ENCODE results near the gene CHST15. TPM values are rescaled to one million over a fixed set of nuclear protein-coding genes. Genes with fewer than 3 reads are reported as not detected.

Gene CHST15
- total and polyA plus RNA-seq, 2 of the 8 experiments (the other 6 are each of a cell fraction or from before 2014, with no cell fraction given) = 8.8 to 9.1 TPM

GRCh38 chr10:124060148-124060720, 33.2 kb downstream of the CHST15 start (continued):
- no peak for TF ChIP-seq CHD7 (IDR thresholded peaks at IDR 0.05; ENCODE audit: insufficient replicate concordance, low read length)
- no peak for TF ChIP-seq ATF3 (IDR thresholded peaks at IDR 0.05; ENCODE audit: insufficient read depth, low read depth, low read length)
- no peak for TF ChIP-seq YY1 (IDR thresholded peaks at IDR 0.05; ENCODE audit: low read depth, low read length)
- TF ChIP-seq, protein P1, sequence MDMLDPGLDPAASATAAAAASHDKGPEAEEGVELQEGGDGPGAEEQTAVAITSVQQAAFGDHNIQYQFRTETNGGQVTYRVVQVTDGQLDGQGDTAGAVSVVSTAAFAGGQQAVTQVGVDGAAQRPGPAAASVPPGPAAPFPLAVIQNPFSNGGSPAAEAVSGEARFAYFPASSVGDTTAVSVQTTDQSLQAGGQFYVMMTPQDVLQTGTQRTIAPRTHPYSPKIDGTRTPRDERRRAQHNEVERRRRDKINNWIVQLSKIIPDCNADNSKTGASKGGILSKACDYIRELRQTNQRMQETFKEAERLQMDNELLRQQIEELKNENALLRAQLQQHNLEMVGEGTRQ (IDR thresholded peaks at IDR 0.05; ENCODE audit: low read length) = no peak
- TF ChIP-seq SIX5 (IDR thresholded peaks at IDR 0.05; ENCODE audit: low read depth, low read length) = no peak
- no peak for TF ChIP-seq CHD1 (IDR thresholded peaks at IDR 0.05; ENCODE audit: low read depth, low read length)
- no peak for TF ChIP-seq RAD21 (IDR thresholded peaks at IDR 0.05 in 1 of 2, conservative IDR thresholded peaks at IDR 0.05 in 1 of 2; ENCODE audit: low read depth in 2 of 2, low read length in 2 of 2)
- TF ChIP-seq TAF1 (IDR thresholded peaks at IDR 0.05; ENCODE audit: low read depth, low read length) = no peak
- no peak for TF ChIP-seq MAFK (IDR thresholded peaks at IDR 0.05; ENCODE audit: low read depth, low read length)
